Adrenal gland (tissue), 5 donors: ENCODE data around the gene COPRS.

Source experiments
- CTCF ChIP-seq, 6 experiments: fragments of 450-650 bp in 4 of 6; fragments of 200-600 bp in 2 of 6; sonication (generic) in 1 of 6; IDR thresholded peaks; 1 replicate in 5 of 6; 2 replicates in 1 of 6; pipeline versions ENCODE4 v1.5.1 to v1.8.0; 2016 to 2021; ENCODE audit warnings: antibody characterized with exemption in 6 of 6, mild to moderate bottlenecking in 2 of 6, moderate library complexity in 1 of 6
- POLR2A ChIP-seq, 2 donors: fragments of 450-650 bp; IDR thresholded peaks; one replicate each; pipeline ENCODE4 v1.6.1; 2017; ENCODE audit warnings: antibody characterized with exemption in 2 of 2, mild to moderate bottlenecking in 2 of 2, moderate library complexity in 1 of 2
- donor health status: DM: no; HTN: no; CAD: no.

GRCh38 chr17:31902693-31903092 lies 43.6 kb upstream of the COPRS start:
- TF ChIP-seq CTCF (IDR thresholded peaks at IDR 0.05) (no peak), POLR2A (IDR thresholded peaks at IDR 0.05) (no peak)
